HepG2 (cell line): ENCODE results near the gene PPM1E. TPM values are rescaled to one million over a fixed set of nuclear protein-coding genes. Genes with fewer than 3 reads are reported as not detected.

Experiments used
- ATAC-seq: fragments of 200-7000 bp; cut with Tn5 transposase; 3 replicates; pipeline ENCODE4 v1.9.1; 2020; ENCODE audit warnings: mild to moderate bottlenecking, moderate library complexity
- BruUV-seq: library from RNA; stranded (reverse); fragments of 400-500 nt; replicated peaks from 2 replicates; lab custom pipeline; 2021; lab: Mats Ljungman, UMichigan
- CTCF ChIA-PET: fragments of 300-600 bp; formaldehyde crosslinking; extraction: SDS; loops from one replicate; lab custom pipeline; 2021; ENCODE audit warnings: low total read pairs, inconsistent platforms, low intra/inter-chr PET ratio; lab: Yijun Ruan, JAX
- POLR2A ChIA-PET: fragments of 350-600 bp; sonication (Branson Sonifier 250); formaldehyde crosslinking; loops from one replicate; lab custom pipeline; 2020; ENCODE audit warnings: antibody characterized with exemption, inconsistent platforms; lab: Yijun Ruan, JAX
- DNase-seq: peaks from one replicate; pipeline ENCODE4 v3.0.0-alpha.2; 2015; ENCODE audit warnings: low spot score
- FAIRE-seq: peaks from 3 replicates; lab custom pipeline; 2011; peaks lifted over from hg19 to GRCh38; lab: Jason Lieb, UNC
- H2AFZ ChIP-seq: one replicate; pipeline ENCODE4 v1.6.1; 2011; ENCODE audit warnings: low read length, inconsistent platforms
- H3K27ac ChIP-seq: fragments of 300-600 bp; 3 replicates; pipeline ENCODE4 v1.8.0; 2011; ENCODE audit warnings: mixed run types, mild to moderate bottlenecking, mixed read lengths, low read length, inconsistent platforms; ENCODE audit not compliant: insufficient read depth; ENCODE audit errors: extremely low read length
- H3K27me3 ChIP-seq, 2 experiments: fragments of 200-600 bp in 1 of 2; 2 replicates in 1 of 2; 3 replicates in 1 of 2; pipeline versions ENCODE4 v1.6.0 to v1.8.0; 2011; ENCODE audit warnings: low read length in 2 of 2, mild to moderate bottlenecking in 2 of 2, moderate library complexity in 2 of 2, inconsistent platforms in 1 of 2; ENCODE audit not compliant: insufficient read depth in 2 of 2, control insufficient read depth in 1 of 2
- H3K36me3 ChIP-seq, 2 experiments: fragments of 200-600 bp in 1 of 2; replicated peaks in 1 of 2; 2 replicates in 1 of 2; 3 replicates in 1 of 2; pipeline versions ENCODE4 v1.5.1 to v1.8.0; 2011; ENCODE audit warnings: low read length in 2 of 2, inconsistent platforms in 1 of 2; ENCODE audit not compliant: insufficient read depth in 2 of 2, control insufficient read depth in 1 of 2
- H3K4me1 ChIP-seq: 2 replicates; pipeline ENCODE4 v1.5.1; 2012; ENCODE audit warnings: low read length, inconsistent platforms; ENCODE audit not compliant: insufficient read depth
- H3K4me2 ChIP-seq: 2 replicates; pipeline ENCODE4 v1.6.0; 2011; ENCODE audit warnings: low read depth, low read length, inconsistent platforms
- H3K4me3 ChIP-seq, 3 experiments: fragments of 200-600 bp in 1 of 3; sonication (generic), shearing (Covaris generic) in 1 of 3; replicated peaks in 1 of 3; 2 replicates each; pipeline ENCODE4 v1.5.1; 2011 to 2016; ENCODE audit warnings: low read length in 3 of 3, inconsistent platforms in 2 of 3, low read depth in 2 of 3, mild to moderate bottlenecking in 2 of 3, control low read depth in 1 of 3, mixed read lengths in 1 of 3; ENCODE audit not compliant: insufficient read depth in 1 of 3
- H3K79me2 ChIP-seq: one replicate; pipeline ENCODE4 v1.6.1; 2011; ENCODE audit warnings: low read length, inconsistent platforms; ENCODE audit not compliant: insufficient read depth
- H3K9ac ChIP-seq: 2 replicates; pipeline ENCODE4 v1.6.0; 2011; ENCODE audit warnings: mild to moderate bottlenecking, low read depth, low read length, inconsistent platforms; ENCODE audit not compliant: insufficient read depth
- H3K9me3 ChIP-seq: 2 replicates; pipeline ENCODE4 v1.5.1; 2012; ENCODE audit warnings: mild to moderate bottlenecking, low read length
- H4K20me1 ChIP-seq: 2 replicates; pipeline ENCODE4 v1.6.0; 2011; ENCODE audit warnings: inconsistent platforms, mild to moderate bottlenecking, low read length, moderate library complexity; ENCODE audit not compliant: insufficient read depth
- CEBPB ChIP-seq: IDR thresholded peaks from 2 replicates; pipeline ENCODE4 v1.6.1; 2011; ENCODE audit warnings: low read depth, low read length, improper control_type of control experiment, borderline replicate concordance
- EHMT2 ChIP-seq: fragments of 200-600 bp; sonication (generic); IDR thresholded peaks from 2 replicates; pipeline ENCODE4 v1.7.0; 2017; ENCODE audit warnings: antibody characterized with exemption, low read depth, low read length, borderline replicate concordance
- FOXA1 ChIP-seq, 2 experiments: fragments of 450-650 bp in 1 of 2; sonication (generic) in 1 of 2; formaldehyde crosslinking in 1 of 2; IDR thresholded peaks; 2 replicates each; pipeline versions ENCODE4 v1.4.0 to v1.6.1; 2016 to 2020; ENCODE audit warnings: missing genetic modification reagents in 1 of 2
- FOXA3 ChIP-seq: IDR thresholded peaks from 2 replicates; pipeline ENCODE4 v1.6.1; 2016; ENCODE audit warnings: missing genetic modification reagents, missing compliant biosample characterization
- HOXA5 ChIP-seq: sonication (generic); formaldehyde crosslinking; IDR thresholded peaks from 2 replicates; pipeline ENCODE4 v1.4.0; 2020; ENCODE audit warnings: missing genetic modification reagents
- MZF1 ChIP-seq: sonication (generic); formaldehyde crosslinking; IDR thresholded peaks from 2 replicates; pipeline ENCODE4 v1.8.1; 2023; ENCODE audit warnings: mild to moderate bottlenecking, missing genetic modification reagents, borderline replicate concordance
- NBN ChIP-seq: fragments of 450-650 bp; conservative IDR thresholded peaks from 2 replicates; pipeline ENCODE4 v1.6.1; 2017
- SRY ChIP-seq: sonication (generic); formaldehyde crosslinking; IDR thresholded peaks from 2 replicates; pipeline ENCODE4 v1.8.0; 2022; ENCODE audit warnings: mild to moderate bottlenecking, missing genetic modification reagents
- ZFP90 ChIP-seq: sonication (generic); formaldehyde crosslinking; IDR thresholded peaks from 2 replicates; pipeline ENCODE4 v1.8.0; 2022; ENCODE audit warnings: missing genetic modification reagents, mild to moderate bottlenecking, inconsistent platforms, borderline replicate concordance
- ZNF34 ChIP-seq: sonication (generic); formaldehyde crosslinking; IDR thresholded peaks from 2 replicates; pipeline ENCODE4 v1.4.0; 2020; ENCODE audit warnings: mild to moderate bottlenecking, missing genetic modification reagents, borderline replicate concordance
- ZNF468 ChIP-seq: sonication (generic); formaldehyde crosslinking; IDR thresholded peaks from 2 replicates; pipeline ENCODE4 v1.8.0; 2022; ENCODE audit warnings: mild to moderate bottlenecking, moderate library complexity, missing genetic modification reagents
- WGBS: methylation state at CpG from one replicate; pipeline ENCODE4 v1.1.6; 2017; ENCODE audit warnings: low lambda C conversion rate; 5-methylcytosine and 5-hydroxymethylcytosine counted together
- in situ Hi-C: cut with HindIII; loops from 2 replicates; pipeline ENCODE4 v1.10.0; 2017; ENCODE audit warnings: low pct_unique_long_range_greater_than_20kb; ENCODE audit not compliant: extremely low pct_ligation_motif_present
- intact Hi-C: fragments of 100-400 bp; cut with micrococcal nuclease; formaldehyde crosslinking; loops from one replicate; pipeline ENCODE4 v1.10.0; 2022; ENCODE audit not compliant: unreplicated experiment
- polyA plus RNA-seq, 8 experiments: library from polyadenylated mRNA; depleted of rRNA in 3 of 8; stranded (reverse) in 7 of 8; unstranded in 1 of 8; fragments of >200 nt; fragmentation: Illumina TruSeq in 4 of 8; extraction: Trizol in 4 of 8; gene quantifications; 2 replicates each; pipeline versions ENCODE4 v1.2.1 to v1.2.3, GENCODE V29; 2011 to 2016; ENCODE audit warnings: low read depth in 4 of 8, missing spikeins in 1 of 8, mixed read lengths in 1 of 8; ENCODE audit not compliant: insufficient read depth in 1 of 8
- total RNA-seq, 5 experiments: library from RNA; depleted of rRNA; stranded (reverse); fragments of >200 nt; fragmentation: Illumina TruSeq; extraction: Trizol; gene quantifications; 2 replicates each; pipeline ENCODE4 v1.2.3, GENCODE V29; 2016; ENCODE audit warnings: low read depth in 1 of 5
- TF ChIP-seq, protein P1 (sequence below), 2 experiments: fragments of 450-650 bp in 1 of 2; sonication (generic) in 1 of 2; formaldehyde crosslinking; IDR thresholded peaks; 2 replicates each; pipeline versions ENCODE4 v1.5.0 to v1.8.0; 2020 to 2022; ENCODE audit warnings: mild to moderate bottlenecking in 1 of 2, missing genetic modification reagents in 1 of 2
- TF ChIP-seq, protein P2 (sequence below): sonication (generic); formaldehyde crosslinking; IDR thresholded peaks from 2 replicates; pipeline ENCODE4 v1.5.0; 2020; ENCODE audit warnings: mild to moderate bottlenecking, missing genetic modification reagents, borderline replicate concordance
- TF ChIP-seq, protein P3 (sequence below): sonication (generic); formaldehyde crosslinking; IDR thresholded peaks from 2 replicates; pipeline ENCODE4 v1.5.1; 2020; ENCODE audit warnings: missing genetic modification reagents, mild to moderate bottlenecking, borderline replicate concordance

PPM1E gene
- total and polyA plus RNA-seq, 2 of the 13 experiments (the other 11 are each of a cell fraction or from before 2014, with no cell fraction given): 0.15 TPM; not detected in 1

DNA sequence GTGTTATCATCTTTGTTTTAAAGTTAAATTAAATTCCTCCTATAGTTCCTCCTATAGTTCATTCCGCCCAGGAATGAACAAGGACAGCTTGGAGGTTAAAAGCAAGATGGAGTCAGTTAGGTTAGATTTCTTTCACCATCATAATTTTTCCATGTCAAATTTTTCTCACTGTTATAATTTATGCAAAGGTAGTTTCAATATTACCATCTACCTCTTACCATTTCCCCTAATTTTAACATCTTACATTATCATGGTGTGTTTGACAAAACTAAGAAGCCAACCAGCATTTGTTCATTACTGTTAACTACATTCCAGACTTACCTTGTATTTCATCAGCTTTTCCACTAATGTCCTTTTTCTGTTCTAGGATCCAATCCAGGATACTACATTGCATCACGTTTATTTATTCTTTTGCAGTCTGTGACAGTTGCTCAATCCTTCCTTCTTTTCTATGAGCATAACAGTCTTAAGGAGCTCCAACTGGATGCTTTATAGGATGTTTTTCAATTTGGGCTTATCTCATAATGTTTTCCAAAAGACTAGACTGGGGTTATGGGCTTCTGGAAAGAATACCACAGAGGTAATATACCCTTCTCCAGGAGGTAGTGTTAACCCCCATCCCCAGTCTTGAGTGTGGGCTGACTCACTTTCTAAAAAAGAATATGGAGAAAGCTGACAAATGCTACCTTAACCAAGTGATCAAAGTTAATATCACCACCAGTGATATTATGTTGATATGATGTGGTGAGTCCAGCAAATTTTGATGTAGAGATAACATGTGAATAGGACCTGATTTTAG, 158.5 kb downstream of the PPM1E start:
- Histone ChIP-seq H3K27me3 (no peaks in the 10 kb centered on the region), H3K4me3 (no peak overlapping the region), H3K9ac (no peak overlapping the region), H4K20me1 (no peaks in the 10 kb centered on the region), H3K4me2 (no peak overlapping the region), H3K9me3 (peaks cover 30% of the 10 kb centered on the region), H3K79me2 (no peaks in the 10 kb centered on the region), H3K4me1 (no peaks in the 10 kb centered on the region), H3K27ac (no peak overlapping the region), H3K36me3 (no peaks in the 10 kb centered on the region), H2AFZ (no peak overlapping the region)
- intact Hi-C loops: no loop called here
- in situ Hi-C loops: no loop called here
- no TSS peak for BruUV-seq
- WGBS: 2% methylated on average over 2 of the region's 2 CpGs
- ATAC-seq: no peak
- ChIA-PET CTCF (no interaction called here), POLR2A (no interaction called here)
- FAIRE-seq: no peak
- no peak for DNase-seq
- peak; percentile 79 for TF ChIP-seq FOXA3 (CRISPR knock-in tag)
- TF ChIP-seq ZNF468 (CRISPR knock-in tag): no peak
- TF ChIP-seq NBN: no peak
- peak; percentile 91 for TF ChIP-seq CEBPB
- TF ChIP-seq MZF1 (CRISPR knock-in tag): no peak
- TF ChIP-seq, protein P1, sequence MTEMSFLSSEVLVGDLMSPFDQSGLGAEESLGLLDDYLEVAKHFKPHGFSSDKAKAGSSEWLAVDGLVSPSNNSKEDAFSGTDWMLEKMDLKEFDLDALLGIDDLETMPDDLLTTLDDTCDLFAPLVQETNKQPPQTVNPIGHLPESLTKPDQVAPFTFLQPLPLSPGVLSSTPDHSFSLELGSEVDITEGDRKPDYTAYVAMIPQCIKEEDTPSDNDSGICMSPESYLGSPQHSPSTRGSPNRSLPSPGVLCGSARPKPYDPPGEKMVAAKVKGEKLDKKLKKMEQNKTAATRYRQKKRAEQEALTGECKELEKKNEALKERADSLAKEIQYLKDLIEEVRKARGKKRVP (CRISPR knock-in tag; IDR thresholded peaks at IDR 0.05): peak in 1 of 2 experiments; percentile 96; a peak in 2 of 4 replicates
- TF ChIP-seq, protein P2, sequence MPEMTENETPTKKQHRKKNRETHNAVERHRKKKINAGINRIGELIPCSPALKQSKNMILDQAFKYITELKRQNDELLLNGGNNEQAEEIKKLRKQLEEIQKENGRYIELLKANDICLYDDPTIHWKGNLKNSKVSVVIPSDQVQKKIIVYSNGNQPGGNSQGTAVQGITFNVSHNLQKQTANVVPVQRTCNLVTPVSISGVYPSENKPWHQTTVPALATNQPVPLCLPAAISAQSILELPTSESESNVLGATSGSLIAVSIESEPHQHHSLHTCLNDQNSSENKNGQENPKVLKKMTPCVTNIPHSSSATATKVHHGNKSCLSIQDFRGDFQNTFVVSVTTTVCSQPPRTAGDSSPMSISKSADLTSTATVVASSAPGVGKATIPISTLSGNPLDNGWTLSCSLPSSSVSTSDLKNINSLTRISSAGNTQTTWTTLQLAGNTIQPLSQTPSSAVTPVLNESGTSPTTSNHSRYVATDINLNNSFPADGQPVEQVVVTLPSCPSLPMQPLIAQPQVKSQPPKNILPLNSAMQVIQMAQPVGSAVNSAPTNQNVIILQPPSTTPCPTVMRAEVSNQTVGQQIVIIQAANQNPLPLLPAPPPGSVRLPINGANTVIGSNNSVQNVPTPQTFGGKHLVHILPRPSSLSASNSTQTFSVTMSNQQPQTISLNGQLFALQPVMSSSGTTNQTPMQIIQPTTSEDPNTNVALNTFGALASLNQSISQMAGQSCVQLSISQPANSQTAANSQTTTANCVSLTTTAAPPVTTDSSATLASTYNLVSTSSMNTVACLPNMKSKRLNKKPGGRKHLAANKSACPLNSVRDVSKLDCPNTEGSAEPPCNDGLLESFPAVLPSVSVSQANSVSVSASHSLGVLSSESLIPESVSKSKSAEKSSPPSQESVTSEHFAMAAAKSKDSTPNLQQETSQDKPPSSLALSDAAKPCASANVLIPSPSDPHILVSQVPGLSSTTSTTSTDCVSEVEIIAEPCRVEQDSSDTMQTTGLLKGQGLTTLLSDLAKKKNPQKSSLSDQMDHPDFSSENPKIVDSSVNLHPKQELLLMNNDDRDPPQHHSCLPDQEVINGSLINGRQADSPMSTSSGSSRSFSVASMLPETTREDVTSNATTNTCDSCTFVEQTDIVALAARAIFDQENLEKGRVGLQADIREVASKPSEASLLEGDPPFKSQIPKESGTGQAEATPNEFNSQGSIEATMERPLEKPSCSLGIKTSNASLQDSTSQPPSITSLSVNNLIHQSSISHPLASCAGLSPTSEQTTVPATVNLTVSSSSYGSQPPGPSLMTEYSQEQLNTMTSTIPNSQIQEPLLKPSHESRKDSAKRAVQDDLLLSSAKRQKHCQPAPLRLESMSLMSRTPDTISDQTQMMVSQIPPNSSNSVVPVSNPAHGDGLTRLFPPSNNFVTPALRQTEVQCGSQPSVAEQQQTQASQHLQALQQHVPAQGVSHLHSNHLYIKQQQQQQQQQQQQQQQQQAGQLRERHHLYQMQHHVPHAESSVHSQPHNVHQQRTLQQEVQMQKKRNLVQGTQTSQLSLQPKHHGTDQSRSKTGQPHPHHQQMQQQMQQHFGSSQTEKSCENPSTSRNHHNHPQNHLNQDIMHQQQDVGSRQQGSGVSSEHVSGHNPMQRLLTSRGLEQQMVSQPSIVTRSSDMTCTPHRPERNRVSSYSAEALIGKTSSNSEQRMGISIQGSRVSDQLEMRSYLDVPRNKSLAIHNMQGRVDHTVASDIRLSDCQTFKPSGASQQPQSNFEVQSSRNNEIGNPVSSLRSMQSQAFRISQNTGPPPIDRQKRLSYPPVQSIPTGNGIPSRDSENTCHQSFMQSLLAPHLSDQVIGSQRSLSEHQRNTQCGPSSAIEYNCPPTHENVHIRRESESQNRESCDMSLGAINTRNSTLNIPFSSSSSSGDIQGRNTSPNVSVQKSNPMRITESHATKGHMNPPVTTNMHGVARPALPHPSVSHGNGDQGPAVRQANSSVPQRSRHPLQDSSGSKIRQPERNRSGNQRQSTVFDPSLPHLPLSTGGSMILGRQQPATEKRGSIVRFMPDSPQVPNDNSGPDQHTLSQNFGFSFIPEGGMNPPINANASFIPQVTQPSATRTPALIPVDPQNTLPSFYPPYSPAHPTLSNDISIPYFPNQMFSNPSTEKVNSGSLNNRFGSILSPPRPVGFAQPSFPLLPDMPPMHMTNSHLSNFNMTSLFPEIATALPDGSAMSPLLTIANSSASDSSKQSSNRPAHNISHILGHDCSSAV (CRISPR knock-in tag): no peak
- TF ChIP-seq FOXA1 (IDR thresholded peaks at IDR 0.05): no peak
- TF ChIP-seq FOXA1 (CRISPR knock-in tag; IDR thresholded peaks at IDR 0.05): peak; percentile 41; the same call in 1 of the 2 replicates
- TF ChIP-seq, protein P3, sequence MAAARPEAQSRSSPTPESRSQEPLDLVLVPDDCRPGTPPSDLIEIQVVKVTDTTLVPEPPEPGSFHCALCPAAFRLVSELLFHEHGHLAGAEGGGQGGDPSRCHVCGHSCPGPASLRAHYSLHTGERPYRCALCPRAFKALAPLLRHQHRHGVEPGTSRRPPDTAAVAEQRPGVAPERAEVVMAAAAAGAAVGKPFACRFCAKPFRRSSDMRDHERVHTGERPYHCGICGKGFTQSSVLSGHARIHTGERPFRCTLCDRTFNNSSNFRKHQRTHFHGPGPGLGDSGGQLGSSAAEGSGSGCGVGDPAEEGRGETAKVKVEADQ (CRISPR knock-in tag): no peak
- TF ChIP-seq ZNF34 (CRISPR knock-in tag): no peak
- no peak for TF ChIP-seq EHMT2
- no peak for TF ChIP-seq HOXA5 (CRISPR knock-in tag)
- TF ChIP-seq ZFP90 (CRISPR knock-in tag): no peak
- TF ChIP-seq SRY (CRISPR knock-in tag): no peak
